B cell (primary cell): ENCODE results near the gene CHCHD3. TPM values are rescaled to one million over a fixed set of nuclear protein-coding genes. Genes with fewer than 3 reads are reported as not detected.

Experiments
- ATAC-seq: fragments of 200-7000 bp; cut with Tn5 transposase; one replicate; pipeline ENCODE4 v1.10.0; 2021; ENCODE audit warnings: low read depth, mild to moderate bottlenecking, moderate number of reproducible peaks, moderate library complexity
- CTCF ChIA-PET: fragments of 350-600 bp; sonication (Branson Sonifier 250); formaldehyde crosslinking; loops from one replicate; lab custom pipeline; 2021; ENCODE audit warnings: antibody characterized with exemption, inconsistent platforms; lab: Charles Lee
- POLR2A ChIA-PET: fragments of 350-600 bp; sonication (Branson Sonifier 250); formaldehyde crosslinking; loops from one replicate; lab custom pipeline; 2021; ENCODE audit warnings: antibody characterized with exemption; lab: Charles Lee
- DNase-seq: peaks from one replicate; pipeline ENCODE4 v3.0.0; 2013
- H2AFZ ChIP-seq: 2 replicates; pipeline ENCODE4 v1.6.1; 2012; ENCODE audit warnings: mild to moderate bottlenecking, low read depth, low read length; ENCODE audit not compliant: insufficient read depth, poor library complexity, severe bottlenecking
- H3K27ac ChIP-seq, 2 donors: 1 replicate in 1 of 2; 2 replicates in 1 of 2; pipeline ENCODE4 v1.5.1; 2012 to 2013; ENCODE audit warnings: low read length in 2 of 2, mild to moderate bottlenecking in 2 of 2, moderate library complexity in 1 of 2
- H3K27me3 ChIP-seq, 4 experiments: fragments of 200-600 bp in 1 of 4; sonication (generic) in 1 of 4; replicated peaks in 1 of 4; 1 replicate in 2 of 4; 2 replicates in 2 of 4; pipeline versions ENCODE4 v1.6.1 to v1.7.0; 2013 to 2016; ENCODE audit warnings: low read length in 3 of 4, mild to moderate bottlenecking in 2 of 4, mixed read lengths in 1 of 4, moderate library complexity in 1 of 4; ENCODE audit not compliant: insufficient read depth in 4 of 4, control insufficient read depth in 3 of 4; ENCODE audit errors: control extremely low read depth in 1 of 4
- H3K36me3 ChIP-seq, 2 experiments: replicated peaks in 1 of 2; 1 replicate in 1 of 2; 2 replicates in 1 of 2; pipeline versions ENCODE4 v1.6.1 to v1.7.1; 2013; ENCODE audit warnings: low read length in 1 of 2; ENCODE audit not compliant: insufficient read depth in 2 of 2, control insufficient read depth in 1 of 2; ENCODE audit errors: control extremely low read depth in 1 of 2, extremely low read depth in 1 of 2
- H3K4me1 ChIP-seq, 2 donors: fragments of 200-600 bp in 1 of 2; sonication (generic) in 1 of 2; 1 replicate in 1 of 2; 2 replicates in 1 of 2; pipeline versions ENCODE4 v1.5.1 to v1.6.1; 2013 to 2017; ENCODE audit warnings: low read length in 2 of 2; ENCODE audit not compliant: control insufficient read depth in 2 of 2, insufficient read depth in 2 of 2
- H3K4me2 ChIP-seq: replicated peaks from 2 replicates; pipeline ENCODE3; 2012; ENCODE audit warnings: mild to moderate bottlenecking, low read depth, low read length; ENCODE audit not compliant: poor library complexity, severe bottlenecking
- H3K4me3 ChIP-seq, 5 experiments: fragments of 200-600 bp in 1 of 5; sonication (generic) in 1 of 5; 1 replicate in 3 of 5; 2 replicates in 2 of 5; pipeline versions ENCODE4 v1.5.1 to v1.7.0; 2011 to 2016; ENCODE audit warnings: low read length in 4 of 5, mild to moderate bottlenecking in 4 of 5, low read depth in 2 of 5, control low read depth in 1 of 5, moderate library complexity in 1 of 5; ENCODE audit not compliant: insufficient read depth in 1 of 5; ENCODE audit errors: control extremely low read depth in 1 of 5, extremely low read depth in 1 of 5
- H3K79me2 ChIP-seq: fragments of 200-600 bp; sonication (generic); one replicate; pipeline ENCODE4 v1.6.0; 2016; ENCODE audit warnings: low read length; ENCODE audit not compliant: control insufficient read depth, insufficient read depth
- H3K9ac ChIP-seq: fragments of 200-600 bp; sonication (generic); 2 replicates; pipeline ENCODE4 v1.6.1; 2017; ENCODE audit warnings: mild to moderate bottlenecking, low read length, moderate library complexity
- H3K9me3 ChIP-seq, 3 donors: one replicate each; pipeline versions ENCODE4 v1.6.1 to v1.7.1; 2013; ENCODE audit warnings: low read length in 2 of 3; ENCODE audit not compliant: control insufficient read depth in 2 of 3, insufficient read depth in 1 of 3; ENCODE audit errors: control extremely low read depth in 1 of 3
- H4K20me1 ChIP-seq: 2 replicates; pipeline ENCODE4 v1.6.0; 2012; ENCODE audit warnings: mild to moderate bottlenecking, low read length; ENCODE audit not compliant: insufficient read depth, control insufficient read depth, poor library complexity, severe bottlenecking
- H3K27ac Mint-ChIP-seq: one replicate; pipeline ENCODE4 v1.8.0; 2021; ENCODE audit warnings: mixed read lengths
- H3K27me3 Mint-ChIP-seq: one replicate; pipeline ENCODE4 v1.8.0; 2021; ENCODE audit warnings: mixed read lengths
- H3K4me1 Mint-ChIP-seq: one replicate; pipeline ENCODE4 v1.8.0; 2021; ENCODE audit warnings: mixed read lengths
- H3K4me3 Mint-ChIP-seq: one replicate; pipeline ENCODE4 v1.8.0; 2021; ENCODE audit warnings: mixed read lengths
- H3K9me3 Mint-ChIP-seq: one replicate; pipeline ENCODE4 v1.8.0; 2022; ENCODE audit warnings: mixed read lengths; ENCODE audit not compliant: insufficient read depth
- EZH2 ChIP-seq: IDR thresholded peaks from 2 replicates; pipeline ENCODE4 v1.6.1; 2012; ENCODE audit warnings: borderline replicate concordance, low read depth, mild to moderate bottlenecking, moderate library complexity, low read length; ENCODE audit not compliant: insufficient read depth, poor library complexity, severe bottlenecking
- WGBS: methylation state at CpG from one replicate; pipeline ENCODE4 v1.1.5; 2013; ENCODE audit warnings: missing lambda C conversion rate; ENCODE audit not compliant: insufficient coverage; 5-methylcytosine and 5-hydroxymethylcytosine counted together
- intact Hi-C: fragments of 100-400 bp; cut with micrococcal nuclease; formaldehyde crosslinking; loops from one replicate; pipeline ENCODE4 v1.10.0; 2022
- polyA plus RNA-seq: library from polyadenylated mRNA; depleted of rRNA; stranded (reverse); fragments of >200 nt; gene quantifications from 2 replicates; pipeline ENCODE4 v1.2.3, GENCODE V29; 2012
- total RNA-seq, 2 donors: library from RNA; stranded (reverse); fragments of 120-200 nt in 1 of 2; gene quantifications; 1 replicate in 1 of 2; 2 replicates in 1 of 2; pipeline versions ENCODE4 v1.2.3 to v1.2.4, GENCODE V29; 2013 to 2022
- TF ChIP-seq, protein P1 (sequence below): fragments of 200-600 bp; IDR thresholded peaks from one replicate; pipeline ENCODE4 v1.8.0; 2022; ENCODE audit warnings: antibody characterized with exemption, mild to moderate bottlenecking

Gene CHCHD3
- total and polyA plus RNA-seq, 2 donors (not counting 1 experiment from before 2014, with no cell fraction given) = 20.1 to 38.4 TPM

DNA sequence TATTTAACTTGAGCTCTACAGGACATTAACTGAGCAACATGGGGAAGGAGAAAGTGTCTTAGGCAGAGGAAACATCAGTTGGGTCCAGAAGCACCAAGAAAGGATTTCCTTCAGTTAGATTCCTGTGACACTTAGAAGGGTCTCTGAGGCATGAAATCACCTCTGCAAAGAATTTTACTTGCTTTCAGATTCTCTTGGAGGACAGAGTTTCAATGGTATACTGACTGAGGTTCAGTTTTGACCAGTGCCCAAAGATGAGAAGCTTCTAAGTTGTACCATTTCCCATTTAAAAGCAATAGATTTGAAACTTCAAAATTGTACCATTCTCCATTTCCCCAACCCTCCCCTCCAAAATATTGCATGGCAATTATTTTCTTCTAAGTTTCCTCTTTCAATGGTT, 102.4 kb downstream of the CHCHD3 start:
- Histone ChIP-seq H3K4me1 (no peaks in the 10 kb centered on the region), H3K27me3 (no peaks in the 10 kb centered on the region), H2AFZ (no peak overlapping the region), H3K9me3 (no peaks in the 10 kb centered on the region), H3K36me3 (peaks cover 0 to 8% of the 10 kb centered on the region in 2 experiments), H4K20me1 (no peaks in the 10 kb centered on the region), H3K79me2 (no peaks in the 10 kb centered on the region), H3K4me3 (no peak overlapping the region), H3K9ac (no peak overlapping the region), H3K27ac (no peak overlapping the region), H3K4me2 (no peak overlapping the region)
- POLR2A ChIA-PET = no interaction called here
- no peak for DNase-seq
- ATAC-seq = no peak
- no peak overlapping the region for H3K27ac Mint-ChIP-seq
- intact Hi-C loops = no loop called here
- CTCF ChIA-PET = no interaction called here
- TF ChIP-seq, protein P1, sequence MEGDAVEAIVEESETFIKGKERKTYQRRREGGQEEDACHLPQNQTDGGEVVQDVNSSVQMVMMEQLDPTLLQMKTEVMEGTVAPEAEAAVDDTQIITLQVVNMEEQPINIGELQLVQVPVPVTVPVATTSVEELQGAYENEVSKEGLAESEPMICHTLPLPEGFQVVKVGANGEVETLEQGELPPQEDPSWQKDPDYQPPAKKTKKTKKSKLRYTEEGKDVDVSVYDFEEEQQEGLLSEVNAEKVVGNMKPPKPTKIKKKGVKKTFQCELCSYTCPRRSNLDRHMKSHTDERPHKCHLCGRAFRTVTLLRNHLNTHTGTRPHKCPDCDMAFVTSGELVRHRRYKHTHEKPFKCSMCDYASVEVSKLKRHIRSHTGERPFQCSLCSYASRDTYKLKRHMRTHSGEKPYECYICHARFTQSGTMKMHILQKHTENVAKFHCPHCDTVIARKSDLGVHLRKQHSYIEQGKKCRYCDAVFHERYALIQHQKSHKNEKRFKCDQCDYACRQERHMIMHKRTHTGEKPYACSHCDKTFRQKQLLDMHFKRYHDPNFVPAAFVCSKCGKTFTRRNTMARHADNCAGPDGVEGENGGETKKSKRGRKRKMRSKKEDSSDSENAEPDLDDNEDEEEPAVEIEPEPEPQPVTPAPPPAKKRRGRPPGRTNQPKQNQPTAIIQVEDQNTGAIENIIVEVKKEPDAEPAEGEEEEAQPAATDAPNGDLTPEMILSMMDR = no peak
- no peak for TF ChIP-seq EZH2
- peaks cover 23% of the 10 kb centered on the region for H3K4me1 Mint-ChIP-seq
- H3K27me3 Mint-ChIP-seq = no peaks in the 10 kb centered on the region
- no peaks in the 10 kb centered on the region for H3K9me3 Mint-ChIP-seq
- no peak overlapping the region for H3K4me3 Mint-ChIP-seq

DNA sequence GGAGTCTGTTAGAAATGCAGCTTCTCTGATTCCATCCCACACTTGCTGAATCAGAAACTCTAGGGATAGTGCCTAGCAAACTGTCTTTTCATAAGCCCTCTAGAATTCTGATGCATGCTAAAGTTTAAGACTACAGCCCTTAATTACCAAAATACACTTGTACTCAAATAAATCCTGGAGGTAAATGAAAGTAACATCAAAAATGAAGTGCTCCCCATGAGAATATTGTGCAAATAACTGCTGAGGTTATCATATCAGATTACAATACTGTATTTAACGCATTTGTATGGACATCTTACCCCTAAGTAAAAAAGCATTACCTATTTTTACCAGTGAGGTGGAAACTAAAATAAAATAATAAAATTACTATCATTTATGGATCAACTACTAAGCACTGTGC, 104.7 kb downstream of the CHCHD3 start:
- H3K4me2 ChIP-seq = no peak overlapping the region

More for the DNA sequence above, 104.7 kb downstream of the CHCHD3 start:
- DNase-seq (no peak), ATAC-seq (no peak)
- Histone ChIP-seq H3K9me3 (no peaks in the 10 kb centered on the region), H3K36me3 (peaks cover 0 to 19% of the 10 kb centered on the region in 2 experiments), H3K79me2 (no peaks in the 10 kb centered on the region), H3K9ac (no peak overlapping the region), H3K27me3 (no peaks in the 10 kb centered on the region), H3K27ac (no peak overlapping the region), H3K4me1 (no peaks in the 10 kb centered on the region), H4K20me1 (no peaks in the 10 kb centered on the region), H2AFZ (no peak overlapping the region), H3K4me3 (no peak overlapping the region)
- POLR2A ChIA-PET = no interaction called here
- H3K27me3 Mint-ChIP-seq = no peaks in the 10 kb centered on the region
- no peak overlapping the region for H3K27ac Mint-ChIP-seq
- no peak overlapping the region for H3K4me3 Mint-ChIP-seq
- peaks cover 23% of the 10 kb centered on the region for H3K4me1 Mint-ChIP-seq
- H3K9me3 Mint-ChIP-seq = no peaks in the 10 kb centered on the region
- intact Hi-C loops = no loop called here
- TF ChIP-seq, protein P1 = no peak
- no peak for TF ChIP-seq EZH2
- CTCF ChIA-PET = interaction anchor here (1.3 kb wide), 1 partner anchor 13 kb away, joined by 4 read pairs; no protein-coding TSS in a partner anchor
- no CpG with 5 or more reads among the region's 1 CpG for WGBS
